GM15510 (cell line): Measurements from ENCODE around the gene HOXA7.

ENCODE experiments used
- POLR2A ChIP-seq: IDR thresholded peaks from 3 replicates; pipeline ENCODE4 v1.6.1; 2011; ENCODE audit warnings: borderline replicate concordance; ENCODE audit not compliant: insufficient read length; ENCODE audit errors: extremely low read depth

The HOXA7 gene

GRCh38 chr7:27188386-27189294 is 32.2 kb upstream of the HOXA7 start:
- no peak for TF ChIP-seq POLR2A

- no peak for TF ChIP-seq POLR2A
Measured at GRCh38 chr7:27187475-27188385, 31.3 kb upstream of the HOXA7 start.

GRCh38 chr7:27186668-27187474 is 30.4 kb upstream of the HOXA7 start:
- no peak for TF ChIP-seq POLR2A

- no peak for TF ChIP-seq POLR2A
Measured at GRCh38 chr7:27185854-27186667, 29.6 kb upstream of the HOXA7 start.

- TF ChIP-seq POLR2A, result no peak
Measured at GRCh38 chr7:27185013-27185853, 28.8 kb upstream of the HOXA7 start, which contains the start of gene HOXA11. Gene HOXA11, minus strand, starts transcription at chr7:27185232. Its CDS starts 88 bp downstream, at chr7:27185144.

- TF ChIP-seq POLR2A, result no peak
Measured at GRCh38 chr7:27184337-27185012, 28.0 kb upstream of the HOXA7 start.

GRCh38 chr7:27183682-27184336 is 27.3 kb upstream of the HOXA7 start:
- TF ChIP-seq POLR2A, result no peak

- no peak for TF ChIP-seq POLR2A
Measured at GRCh38 chr7:27182861-27183681, 26.6 kb upstream of the HOXA7 start.

- TF ChIP-seq POLR2A, result no peak
Measured at GRCh38 chr7:27182285-27182841, 25.9 kb upstream of the HOXA7 start.

- no peak for TF ChIP-seq POLR2A
Measured at GRCh38 chr7:27181795-27182275, 25.4 kb upstream of the HOXA7 start.
